ENCODE measurements around the gene CDC5L. TPM values are rescaled to one million over a fixed set of nuclear protein-coding genes. Genes with fewer than 3 reads are reported as not detected.
A peak's percentile ranks its signal among the peaks of the same experiment; 100 is the strongest.

The CDC5L gene
- total and polyA plus RNA-seq, 2 of the 13 experiments (the other 11 are each of a cell fraction or from before 2014, with no cell fraction given) = 11.0 to 34.2 TPM

- ChIA-PET CTCF (ENCODE audit: low intra/inter-chr PET ratio, low total read pairs) (no interaction called here), POLR2A (interaction anchor here (1.1 kb wide), 1 partner anchor 96 kb away, joined by 3 read pairs; no protein-coding TSS in a partner anchor)
These were observed 45.5 kb upstream of the CDC5L start for GRCh38 chr6:44342052-44342451.

GRCh38 chr6:44342489-44342888 is 45.0 kb upstream of the CDC5L start, which contains the start of gene SPATS1:
Gene SPATS1, plus strand, starts transcription at chr6:44342650. Its CDS starts 446 bp downstream, at chr6:44343096.
- in situ Hi-C loops (cut with HindIII; ENCODE audit: extremely low pct_ligation_motif_present, low pct_unique_long_range_greater_than_20kb) (no loop called here), intact Hi-C loops (cut with micrococcal nuclease; ENCODE audit: unreplicated experiment) (no loop called here)
- 37% methylated on average over 31 of the region's 31 CpGs for WGBS (ENCODE audit: low lambda C conversion rate)
- Histone ChIP-seq H3K4me2 (ENCODE audit: low read depth, low read length) (peak within 1 kb of the TSS; percentile 39), H3K9me3 (ENCODE audit: low read length) (no peaks in the 10 kb centered on the region), H3K36me3 (replicated peaks in 1 of 2; ENCODE audit: control insufficient read depth in 1 of 2, insufficient read depth in 2 of 2, low read length in 2 of 2) (no peaks in the 10 kb centered on the region), H3K9ac (ENCODE audit: insufficient read depth, low read depth, low read length) (no peak within 1 kb of the TSS), H3K4me3 (replicated peaks in 1 of 3; ENCODE audit: insufficient read depth in 1 of 3, low read depth in 2 of 3, low read length in 3 of 3) (peak within 1 kb of the TSS in 1 of 3 experiments; percentile 31; a peak in 1 of 6 replicates), H4K20me1 (ENCODE audit: insufficient read depth, low read length) (no peaks in the 10 kb centered on the region), H3K27me3 (ENCODE audit: control insufficient read depth in 1 of 2, insufficient read depth in 2 of 2, low read length in 2 of 2) (peaks cover 0 to 51% of the 10 kb centered on the region in 2 experiments; a peak in 3 of 5 replicates), H3K4me1 (ENCODE audit: insufficient read depth, low read length) (0 out of 2 replicates have a peak, but pooled peaks cover 6% of the 10 kb centered on the region), H3K79me2 (ENCODE audit: insufficient read depth, low read length) (no peaks in the 10 kb centered on the region), H2AFZ (ENCODE audit: low read length) (no peak within 1 kb of the TSS), H3K27ac (ENCODE audit: extremely low read length, insufficient read depth, low read length) (no peak within 1 kb of the TSS)
- ATAC-seq = peak; percentile 34; the same call in 2 of the 3 replicates
- ChIA-PET CTCF (ENCODE audit: low intra/inter-chr PET ratio, low total read pairs) (no interaction called here), POLR2A (interaction anchor here (1.1 kb wide), 1 partner anchor 97 kb away, joined by 3 read pairs; no protein-coding TSS in a partner anchor)
- no TSS peak for BruUV-seq (replicated peaks)
- FAIRE-seq = no peak
- DNase-seq (ENCODE audit: low spot score) = no peak
- no peak for TF ChIP-seq XRCC5 (optimal IDR thresholded peaks at IDR 0.05; ENCODE audit: low read length)
- TF ChIP-seq ZNF687 (CRISPR knock-in tag; IDR thresholded peaks at IDR 0.05) = peak; percentile 51
- TF ChIP-seq DNMT3B (CRISPR knock-in tag; conservative IDR thresholded peaks at IDR 0.05) = no peak
- no peak for TF ChIP-seq ZNF678 (CRISPR knock-in tag; IDR thresholded peaks at IDR 0.05)
- 0 out of 2 replicates have a peak, but pooled peaks have one; percentile 38 for TF ChIP-seq UBTF (CRISPR knock-in tag; IDR thresholded peaks at IDR 0.05)
- no peak for TF ChIP-seq MEIS2 (CRISPR knock-in tag; IDR thresholded peaks at IDR 0.05)
- TF ChIP-seq TP53 (CRISPR knock-in tag; conservative IDR thresholded peaks at IDR 0.05) = no peak
- no peak for TF ChIP-seq TRIM24 (CRISPR knock-in tag; IDR thresholded peaks at IDR 0.05)
- TF ChIP-seq BORCS8-MEF2B (CRISPR knock-in tag; IDR thresholded peaks at IDR 0.05) = no peak
- no peak for TF ChIP-seq BRD4 (CRISPR knock-in tag; IDR thresholded peaks at IDR 0.05)
- TF ChIP-seq BCL6 (CRISPR knock-in tag; IDR thresholded peaks at IDR 0.05) = no peak

More at GRCh38 chr6:44342052-44342451, 45.5 kb upstream of the CDC5L start:
- H3K36me3 ChIP-seq (replicated peaks in 1 of 2; ENCODE audit: control insufficient read depth in 1 of 2, insufficient read depth in 2 of 2, low read length in 2 of 2) = no peaks in the 10 kb centered on the region
- H3K27me3 ChIP-seq (ENCODE audit: control insufficient read depth in 1 of 2, insufficient read depth in 2 of 2, low read length in 2 of 2) = peaks cover 0 to 56% of the 10 kb centered on the region in 2 experiments; a peak in 3 of 5 replicates
- peak overlapping the region; percentile 39; the same call in 1 of the 2 replicates for H3K4me2 ChIP-seq (ENCODE audit: low read depth, low read length)
- ATAC-seq (no peak), DNase-seq (ENCODE audit: low spot score) (no peak), FAIRE-seq (no peak)
- BruUV-seq (replicated peaks) = no TSS peak
- intact Hi-C loops (cut with micrococcal nuclease; ENCODE audit: unreplicated experiment) = no loop called here
- H3K79me2 ChIP-seq (ENCODE audit: insufficient read depth, low read length) = no peaks in the 10 kb centered on the region
- no peaks in the 10 kb centered on the region for H3K9me3 ChIP-seq (ENCODE audit: low read length)
- no peaks in the 10 kb centered on the region for H4K20me1 ChIP-seq (ENCODE audit: insufficient read depth, low read length)
- no peak for TF ChIP-seq ZNF432 (CRISPR knock-in tag; IDR thresholded peaks at IDR 0.05; ENCODE audit: borderline replicate concordance)
- TF ChIP-seq PRPF4 (IDR thresholded peaks at IDR 0.05; ENCODE audit: low read depth, low read length, poor library complexity, severe bottlenecking) = no peak
- TF ChIP-seq SRSF4 (IDR thresholded peaks at IDR 0.05; ENCODE audit: low read depth, low read length, poor library complexity, severe bottlenecking) = no peak
- TF ChIP-seq SIN3B (IDR thresholded peaks at IDR 0.05; ENCODE audit: low read length) = no peak
- H3K4me1 ChIP-seq (ENCODE audit: insufficient read depth, low read length) = 0 out of 2 replicates have a peak, but pooled peaks cover 6% of the 10 kb centered on the region
- no peak overlapping the region for H2AFZ ChIP-seq (ENCODE audit: low read length)
- H3K9ac ChIP-seq (ENCODE audit: insufficient read depth, low read depth, low read length) = no peak overlapping the region
- in situ Hi-C loops (cut with HindIII; ENCODE audit: extremely low pct_ligation_motif_present, low pct_unique_long_range_greater_than_20kb) = no loop called here
- H3K4me3 ChIP-seq (replicated peaks in 1 of 3; ENCODE audit: insufficient read depth in 1 of 3, low read depth in 2 of 3, low read length in 3 of 3) = no peak overlapping the region; a peak in 1 of 6 replicates
- WGBS (ENCODE audit: low lambda C conversion rate) = 79% methylated on average over 6 of the region's 6 CpGs
- H3K27ac ChIP-seq (ENCODE audit: extremely low read length, insufficient read depth, low read length) = no peak overlapping the region
